Left ventricle myocardium superior (tissue), 1 donor: ENCODE data around the gene HOXD4. TPM values are rescaled to one million over a fixed set of nuclear protein-coding genes. Genes with fewer than 3 reads are reported as not detected.

Experiments used
- ATAC-seq: fragments of 200-7000 bp; cut with Tn5 transposase; one replicate; pipeline ENCODE4 v1.9.1; 2020; ENCODE audit warnings: mild to moderate bottlenecking, moderate library complexity
- DNase-seq: peaks from one replicate; pipeline ENCODE4 v3.0.0-alpha.2; 2020
- intact Hi-C: fragments of 100-400 bp; cut with micrococcal nuclease; formaldehyde crosslinking; loops from one replicate; pipeline ENCODE4 v1.11.0; 2022
- long read RNA-seq: library from polyadenylated mRNA; unstranded; transcript quantifications from one replicate; pipeline ENCODE4 v2.0.0, GENCODE V29; 2021
- total RNA-seq: library from RNA; stranded (reverse); fragmentation: NEBNext Ultra II Directional; extraction: Animal tissue kit (Norgen Biotek cat#: 25700); gene quantifications from one replicate; pipeline ENCODE4 v1.2.1, GENCODE V29; 2021
- donor health status: DM: no; HTN: yes; CAD: no; lungs with severe emphysema.

The HOXD4 gene
- total RNA-seq = 0.22 TPM
- long read RNA-seq = 0 reads

DNA sequence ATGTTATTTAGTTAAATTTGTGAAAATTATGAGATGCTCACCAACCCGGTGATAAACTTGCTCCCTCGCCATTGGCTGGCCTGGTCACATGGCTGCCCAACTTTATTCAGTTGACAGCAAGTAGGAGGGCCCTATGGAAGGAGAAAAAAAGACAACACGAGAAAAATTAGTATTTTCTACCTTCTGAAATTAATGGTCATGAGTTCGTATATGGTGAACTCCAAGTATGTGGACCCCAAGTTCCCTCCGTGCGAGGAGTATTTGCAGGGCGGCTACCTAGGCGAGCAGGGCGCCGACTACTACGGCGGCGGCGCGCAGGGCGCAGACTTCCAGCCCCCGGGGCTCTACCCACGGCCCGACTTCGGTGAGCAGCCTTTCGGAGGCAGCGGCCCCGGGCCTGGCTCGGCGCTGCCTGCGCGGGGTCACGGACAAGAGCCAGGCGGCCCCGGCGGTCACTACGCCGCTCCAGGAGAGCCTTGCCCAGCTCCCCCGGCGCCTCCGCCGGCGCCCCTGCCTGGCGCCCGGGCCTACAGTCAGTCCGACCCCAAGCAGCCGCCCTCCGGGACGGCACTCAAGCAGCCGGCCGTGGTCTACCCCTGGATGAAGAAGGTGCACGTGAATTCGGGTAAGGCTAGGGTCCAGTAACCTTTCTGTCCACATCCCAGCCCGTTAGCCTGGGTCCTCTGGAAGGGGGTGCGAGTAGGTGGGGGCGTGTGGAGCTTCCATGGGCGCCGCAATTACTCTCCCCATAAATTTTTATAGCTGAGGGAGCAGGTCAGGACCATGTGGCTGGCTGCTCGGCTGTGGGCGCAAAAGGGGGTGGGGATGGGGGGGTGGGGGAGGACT is at the start of gene HOXD4:
Gene HOXD4 (plus strand): TSS at position 109 of the 846 bp plus-strand sequence. CDS start 84 bp downstream, at position 193.
- no peak for DNase-seq
- no peak for ATAC-seq
- intact Hi-C loops = no loop called here

DNA sequence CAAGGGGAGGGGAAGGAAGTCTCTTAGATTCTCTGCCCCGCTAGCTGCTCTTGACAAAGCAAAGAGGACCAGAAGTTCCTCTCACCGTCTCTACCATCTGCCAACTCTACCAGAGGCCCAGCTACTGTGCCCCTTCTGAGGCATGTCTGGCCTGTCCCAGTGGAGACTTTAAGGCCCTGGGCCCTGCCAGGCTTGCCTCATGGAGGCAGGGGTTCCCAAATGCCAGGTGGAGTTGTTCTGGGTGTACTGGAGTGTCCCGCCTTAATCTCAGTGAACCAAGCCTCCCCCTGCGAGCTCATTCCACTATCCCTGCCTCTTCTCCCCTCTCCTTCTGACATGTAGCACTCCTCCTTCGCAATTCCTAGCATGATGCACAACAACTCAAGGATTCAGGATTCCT is 49.5 kb upstream of the HOXD4 start:
- no peak for ATAC-seq
- DNase-seq = no peak
- intact Hi-C loops = no loop called here

DNA sequence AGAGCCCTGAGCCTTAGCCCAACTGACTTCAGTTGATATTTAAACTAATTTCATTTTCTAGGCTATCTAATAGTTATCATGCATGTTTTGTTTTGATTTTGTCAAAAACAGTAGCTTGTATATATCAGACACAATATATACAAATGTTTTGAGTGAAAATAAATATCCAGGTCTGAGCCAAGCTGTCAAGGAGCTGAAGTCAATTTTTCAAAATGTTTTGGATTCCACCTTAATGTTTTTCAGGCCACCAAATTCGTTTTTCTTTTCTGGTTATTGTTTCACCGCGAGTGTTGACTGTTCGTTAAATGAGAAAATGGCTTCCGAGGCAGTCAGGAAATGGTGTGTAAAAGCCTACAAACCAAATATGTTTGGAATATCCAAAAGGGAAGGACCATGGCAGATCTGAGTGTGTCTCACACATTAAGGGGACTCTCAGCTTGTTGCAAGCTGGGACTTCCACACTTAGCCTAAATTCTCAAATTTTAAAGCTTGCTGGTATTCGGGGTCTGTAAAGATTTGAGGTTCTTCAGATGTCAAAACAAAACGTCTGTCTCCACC is 49.0 kb upstream of the HOXD4 start:
- DNase-seq (no peak), ATAC-seq (no peak)
- intact Hi-C loops = no loop called here

DNA sequence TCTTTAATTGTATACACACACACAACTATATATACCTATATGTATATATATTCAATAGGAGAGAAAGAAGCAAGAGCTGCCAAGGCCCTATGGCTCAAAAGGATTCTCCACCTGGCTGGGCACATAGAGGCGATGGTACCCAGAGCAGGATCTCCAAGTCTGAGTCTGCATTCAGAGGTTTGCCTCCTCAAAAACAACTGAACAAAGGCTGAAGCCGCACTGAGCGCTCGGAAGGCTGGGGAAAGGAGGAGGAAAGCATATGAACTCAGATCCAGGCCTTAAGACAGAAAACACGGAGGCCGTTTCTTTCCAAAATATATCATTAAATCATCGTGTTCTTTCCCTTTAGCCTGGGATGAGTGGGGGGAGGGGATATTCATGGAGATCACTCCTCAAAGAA is 48.2 kb upstream of the HOXD4 start:
- intact Hi-C loops = no loop called here
- no peak for ATAC-seq
- no peak for DNase-seq

DNA sequence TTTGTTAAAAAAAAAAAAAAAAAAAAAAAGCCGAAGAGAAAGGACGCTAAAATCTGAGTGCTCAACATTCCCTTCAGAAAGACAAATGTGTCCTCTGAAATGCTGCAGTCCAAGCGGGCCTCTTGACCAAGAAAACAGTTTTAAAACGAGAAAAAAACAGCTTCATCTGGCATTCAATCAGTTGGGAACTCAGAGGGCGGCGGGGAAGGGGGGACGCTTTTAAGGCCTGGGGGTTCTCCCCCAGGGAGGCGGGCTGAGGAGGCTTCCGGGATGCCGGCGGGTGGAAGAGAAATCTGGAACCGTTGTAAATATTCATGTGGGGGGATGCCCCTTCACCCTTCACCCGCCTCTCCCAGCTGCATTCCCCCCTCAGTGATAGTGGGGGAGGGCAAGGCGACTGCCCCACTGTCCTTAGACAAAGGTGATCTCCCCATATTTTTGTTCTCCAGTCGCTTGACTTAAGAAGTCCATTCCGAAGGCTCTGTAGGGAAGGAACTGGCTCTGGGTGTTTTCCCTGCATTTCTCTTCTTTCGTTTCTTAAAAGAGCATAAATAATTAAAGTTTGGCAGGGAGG is 47.5 kb upstream of the HOXD4 start:
- intact Hi-C loops = no loop called here
- no peak for DNase-seq
- no peak for ATAC-seq

DNA sequence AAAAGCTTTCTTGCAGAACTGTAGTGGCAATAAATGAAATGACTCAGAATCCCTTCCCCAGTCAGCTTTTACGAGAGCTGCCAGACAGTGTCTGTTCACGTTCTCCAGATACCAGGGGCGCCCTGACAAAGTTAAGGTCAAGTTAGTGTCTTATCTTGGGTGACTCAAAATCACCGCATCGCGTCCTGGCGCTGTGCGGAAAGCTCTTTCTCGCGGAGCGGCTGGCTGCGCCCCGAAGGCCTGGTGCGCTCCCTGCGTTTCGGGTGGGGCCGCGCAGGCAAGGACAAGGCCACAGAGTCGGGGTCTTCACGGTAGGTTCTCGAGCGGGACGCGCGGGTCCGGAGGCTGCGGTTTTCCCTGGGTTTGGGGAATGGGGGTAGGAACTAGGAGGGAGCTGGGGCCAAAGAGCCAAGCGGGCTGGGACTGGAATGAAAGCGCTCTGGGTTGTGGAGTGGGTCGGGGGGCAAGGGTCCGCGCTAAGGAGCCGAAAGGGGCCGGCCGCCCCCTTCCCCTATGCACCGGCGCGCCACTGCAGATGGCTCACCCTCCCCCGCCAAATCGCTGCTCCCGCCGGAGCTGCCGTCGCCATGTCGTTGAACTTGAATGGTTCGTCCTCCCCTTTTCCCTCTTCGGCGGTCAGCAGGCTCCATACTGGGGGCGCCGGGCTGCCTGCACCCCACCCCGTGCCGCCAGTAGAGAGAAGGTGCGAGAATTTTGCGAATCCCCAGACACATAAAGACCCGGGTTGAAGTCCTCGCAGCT is 46.9 kb upstream of the HOXD4 start:
- no peak for ATAC-seq
- intact Hi-C loops = no loop called here
- DNase-seq = no peak

DNA sequence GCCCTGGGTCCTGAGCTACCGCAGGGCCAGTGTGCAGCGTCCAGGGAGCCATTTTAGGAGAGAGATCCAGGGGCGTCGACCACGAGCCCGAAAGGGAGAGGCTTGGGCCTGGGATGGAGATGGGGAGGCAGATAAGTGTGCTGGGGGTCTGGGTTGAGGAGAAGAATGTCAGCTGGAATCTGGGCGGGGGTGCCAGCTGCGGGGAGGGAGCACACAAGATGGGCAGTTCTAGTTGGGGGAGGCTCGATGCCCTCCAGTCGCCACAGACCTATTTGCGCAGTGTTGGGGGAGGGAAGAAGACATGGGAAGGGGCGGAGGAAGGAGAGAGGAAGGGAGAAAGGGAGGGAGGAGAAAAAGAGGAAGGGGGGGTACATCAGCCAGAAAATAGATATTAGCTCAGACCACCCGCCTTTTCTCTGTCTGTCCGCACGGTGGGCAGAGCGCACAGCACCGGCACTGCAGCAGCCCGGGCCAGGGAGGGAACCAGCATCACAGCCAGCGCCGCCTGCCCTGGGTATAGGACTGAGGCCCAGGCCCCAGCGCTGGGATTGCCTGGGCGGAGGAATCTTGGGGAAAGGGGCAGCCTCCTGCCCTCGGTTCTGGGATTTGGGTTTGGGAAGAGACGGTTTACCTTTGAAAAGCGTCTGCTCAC is 46.1 kb upstream of the HOXD4 start:
- no peak for ATAC-seq
- DNase-seq = no peak
- intact Hi-C loops = no loop called here

DNA sequence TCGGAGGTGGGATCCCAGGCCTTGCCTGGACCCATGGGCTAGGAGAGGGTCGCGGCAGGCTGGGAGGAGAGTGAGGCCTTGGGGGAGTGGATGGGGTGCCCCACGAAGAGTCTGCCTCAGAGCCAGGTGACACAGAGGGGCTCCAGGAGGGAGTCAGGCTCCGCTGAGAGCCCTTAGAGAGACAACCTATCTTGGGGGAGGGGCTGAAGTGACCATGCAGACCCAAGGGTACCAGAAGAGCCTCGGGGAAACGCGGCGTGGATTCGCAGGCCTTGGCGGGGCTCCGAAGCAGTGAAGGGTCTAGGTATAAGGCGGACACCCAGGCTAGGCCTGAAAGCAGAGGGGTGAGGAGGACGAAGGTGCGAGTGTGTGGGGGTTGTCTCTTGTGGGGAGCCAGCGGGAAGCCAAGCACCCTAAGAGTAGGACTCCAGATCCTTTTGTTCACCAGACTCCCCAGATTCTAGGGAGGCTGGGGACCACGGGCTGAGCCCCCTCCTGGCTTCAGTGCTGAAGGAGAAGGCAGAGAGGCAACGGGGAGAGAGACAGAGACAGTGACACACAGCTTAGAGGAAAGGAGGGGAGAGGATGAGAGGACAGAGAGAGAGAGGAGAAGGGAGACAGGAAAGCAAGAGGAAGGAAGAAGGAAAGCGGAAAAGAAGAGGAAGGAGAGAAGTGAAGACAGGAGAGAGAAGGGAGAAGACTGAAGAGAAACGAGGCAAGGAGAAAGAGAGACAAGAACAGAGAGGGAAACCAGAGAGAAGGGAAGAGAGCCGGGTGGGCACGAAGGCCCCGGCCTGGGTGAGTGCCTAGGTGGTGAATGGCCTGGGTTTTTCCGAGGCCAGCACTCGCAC is 45.4 kb upstream of the HOXD4 start:
- DNase-seq (no peak), ATAC-seq (no peak)
- intact Hi-C loops = no loop called here

DNA sequence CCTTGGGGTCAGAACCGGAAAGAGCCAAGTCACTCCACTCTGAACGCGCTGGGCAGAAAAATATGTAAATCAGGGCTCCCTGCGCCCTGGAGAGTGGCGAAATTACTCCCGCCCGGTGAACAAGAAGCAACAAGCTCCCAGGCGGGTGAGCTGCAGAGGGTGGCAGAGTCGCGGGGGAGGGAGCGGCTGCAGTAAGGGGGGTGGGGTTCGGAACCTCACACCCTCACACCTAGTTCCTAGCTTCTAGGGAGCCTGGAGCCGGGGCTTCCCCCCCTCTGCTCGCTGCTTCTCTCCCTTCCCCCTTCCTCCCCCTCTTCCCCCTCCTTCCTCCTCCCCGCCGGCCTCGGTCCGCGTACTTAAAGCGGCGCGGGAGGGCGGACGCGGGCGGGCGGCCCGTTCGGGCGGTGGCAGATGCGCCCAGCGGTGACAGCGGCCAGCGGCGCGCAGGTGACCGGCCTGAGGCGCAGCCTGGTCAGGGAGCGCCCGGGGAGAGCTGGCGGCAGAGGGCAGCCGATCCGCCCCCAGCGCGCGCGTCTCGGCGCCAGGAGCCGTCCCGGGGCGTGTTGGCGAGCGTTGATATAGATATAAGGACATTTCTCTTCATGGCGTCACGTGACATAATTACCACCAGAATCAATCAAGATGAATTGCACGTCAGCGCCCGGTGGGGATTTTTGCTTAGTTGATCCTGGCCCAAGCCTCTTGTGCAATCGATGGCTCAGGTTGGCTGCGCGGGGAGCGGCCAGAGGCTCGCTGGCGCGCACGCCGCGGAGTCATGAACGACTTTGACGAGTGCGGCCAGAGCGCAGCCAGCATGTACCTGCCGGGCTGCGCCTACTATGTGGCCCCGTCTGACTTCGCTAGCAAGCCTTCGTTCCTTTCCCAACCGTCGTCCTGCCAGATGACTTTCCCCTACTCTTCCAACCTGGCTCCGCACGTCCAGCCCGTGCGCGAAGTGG is 44.5 kb upstream of the HOXD4 start, which contains the start of gene HOXD11:
Gene HOXD11 (plus strand): TSS at position 700 of the 959 bp plus-strand sequence. CDS start 76 bp downstream, at position 776.
- ATAC-seq (no peak), DNase-seq (no peak)
- intact Hi-C loops = no loop called here

DNA sequence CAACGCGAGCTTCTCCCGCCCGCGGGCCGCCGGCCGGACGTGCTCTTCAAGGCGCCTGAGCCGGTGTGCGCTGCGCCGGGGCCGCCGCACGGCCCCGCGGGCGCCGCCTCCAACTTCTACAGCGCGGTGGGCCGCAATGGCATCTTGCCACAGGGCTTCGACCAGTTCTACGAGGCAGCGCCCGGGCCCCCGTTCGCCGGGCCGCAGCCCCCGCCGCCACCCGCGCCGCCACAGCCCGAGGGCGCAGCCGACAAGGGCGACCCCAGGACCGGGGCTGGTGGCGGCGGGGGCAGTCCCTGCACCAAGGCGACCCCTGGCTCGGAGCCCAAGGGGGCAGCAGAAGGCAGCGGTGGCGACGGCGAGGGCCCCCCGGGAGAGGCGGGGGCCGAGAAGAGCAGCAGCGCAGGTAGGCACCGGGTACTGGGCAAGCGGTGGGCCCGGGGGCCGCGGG is 43.6 kb upstream of the HOXD4 start:
- no peak for ATAC-seq
- intact Hi-C loops = no loop called here
- DNase-seq = no peak

DNA sequence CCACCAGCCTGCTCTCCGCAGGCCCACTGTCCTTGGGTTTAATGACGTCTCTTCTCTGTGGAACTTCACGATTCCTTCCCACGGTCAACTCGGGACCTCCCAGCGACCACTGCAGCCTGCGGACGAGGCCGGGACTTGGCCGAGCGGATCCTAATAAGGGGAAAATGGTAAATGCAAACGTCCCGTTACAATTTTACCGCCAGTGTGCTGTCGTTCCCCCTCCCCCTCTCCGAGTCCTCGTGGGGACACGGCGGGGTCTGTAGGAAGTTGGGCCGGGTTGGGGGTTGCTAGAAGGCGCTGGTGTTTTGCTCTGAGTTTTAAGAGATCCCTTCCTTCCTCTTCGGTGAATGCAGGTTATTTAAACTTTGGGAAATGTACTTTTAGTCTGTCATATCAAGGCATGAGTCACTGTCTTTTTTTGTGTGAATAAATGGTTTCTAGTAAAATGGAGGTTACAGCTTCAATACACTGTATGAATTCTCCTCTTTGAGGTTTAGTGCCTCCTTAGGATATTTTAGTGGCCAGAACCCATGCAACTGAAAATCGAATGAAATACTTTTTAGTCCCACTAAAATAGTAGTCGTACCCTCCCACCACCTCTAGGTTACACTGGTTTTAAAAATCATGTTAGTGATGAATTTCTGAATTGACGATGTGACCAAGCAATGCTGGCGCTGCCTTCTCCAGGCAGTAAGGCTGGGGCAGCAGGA is 42.0 kb upstream of the HOXD4 start:
- DNase-seq = no peak
- intact Hi-C loops = no loop called here
- ATAC-seq = no peak

DNA sequence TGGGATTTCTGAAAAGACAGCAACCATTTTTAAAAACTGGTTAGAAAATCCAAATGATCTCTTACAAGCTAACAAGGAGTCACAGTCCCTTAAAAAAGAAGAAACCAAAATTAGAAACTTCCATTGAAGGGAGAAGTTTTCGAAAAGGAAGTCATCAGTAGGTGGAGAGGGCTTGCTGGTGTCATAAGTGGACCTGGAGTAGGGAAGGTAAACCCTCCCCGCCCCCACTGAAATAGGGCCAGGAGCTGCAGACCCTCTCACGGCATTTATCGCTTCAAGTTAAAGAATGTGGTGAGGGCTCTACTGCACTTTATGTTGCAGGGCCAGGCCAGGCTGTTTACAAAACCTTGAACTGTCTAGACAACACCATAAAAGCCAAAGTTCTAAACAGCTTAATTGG is 41.4 kb upstream of the HOXD4 start:
- intact Hi-C loops = no loop called here
- DNase-seq = no peak
- no peak for ATAC-seq

DNA sequence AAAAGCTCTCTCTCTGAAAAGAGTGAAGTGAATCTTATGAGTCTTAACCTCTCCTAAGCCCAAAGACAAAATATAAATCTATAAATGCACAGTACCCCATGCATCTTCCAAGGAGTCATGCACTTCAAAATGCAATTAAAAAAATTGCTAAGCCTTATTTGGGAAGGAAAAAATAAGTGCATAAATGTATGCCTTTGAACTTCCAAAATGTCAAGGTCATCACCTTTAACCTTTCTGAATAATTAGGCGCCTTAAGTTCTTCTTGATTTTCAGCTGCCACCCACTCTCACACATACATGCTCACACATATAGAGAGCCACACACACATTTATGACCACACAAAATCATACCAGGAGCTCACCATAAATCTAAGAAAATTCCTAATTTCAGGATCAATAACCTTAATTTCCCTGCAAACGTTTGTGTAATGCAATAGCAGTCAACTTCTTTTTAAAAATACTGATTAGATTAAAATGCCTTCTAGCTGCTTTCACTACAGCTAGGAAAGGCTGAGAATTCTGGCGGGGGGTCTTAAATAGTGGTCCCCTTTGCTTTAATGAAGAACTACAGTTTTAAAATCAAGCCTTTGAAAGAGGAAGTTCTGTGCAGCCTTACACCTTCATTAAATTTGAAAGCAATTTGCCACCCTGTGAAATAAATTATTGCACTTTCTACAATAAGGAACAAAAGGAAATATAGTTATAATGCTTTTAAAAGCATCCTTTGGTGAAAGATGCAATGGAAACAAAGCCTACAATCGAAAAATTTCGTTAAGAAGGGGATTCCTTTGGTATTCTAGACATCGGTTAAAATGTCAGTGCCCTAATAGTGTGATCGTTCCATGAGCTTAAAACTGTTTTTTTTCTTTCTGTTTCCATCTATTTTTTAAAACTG is 40.7 kb upstream of the HOXD4 start:
- ATAC-seq = no peak

DNA sequence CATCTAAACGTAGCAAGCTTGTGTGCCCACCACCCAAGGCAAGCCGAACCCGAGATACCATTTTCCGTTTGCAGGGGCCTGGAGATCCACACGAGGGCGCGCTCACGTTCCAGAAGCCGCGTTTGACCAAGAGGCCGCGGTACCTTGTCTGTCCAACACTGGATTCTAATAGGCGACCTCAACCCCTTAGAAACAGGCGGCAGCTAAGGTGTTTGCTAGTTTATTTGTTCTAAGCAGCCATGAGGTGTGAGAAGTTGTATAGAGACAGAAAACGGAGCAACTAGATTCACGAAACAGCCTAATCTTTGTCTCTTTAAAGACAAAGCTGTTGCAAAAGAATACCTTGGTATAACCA is 40.1 kb upstream of the HOXD4 start:
- intact Hi-C loops = no loop called here
- DNase-seq = no peak
- ATAC-seq = no peak

More for the DNA sequence above, 40.7 kb upstream of the HOXD4 start:
- intact Hi-C loops = no loop called here
- no peak for DNase-seq

DNA sequence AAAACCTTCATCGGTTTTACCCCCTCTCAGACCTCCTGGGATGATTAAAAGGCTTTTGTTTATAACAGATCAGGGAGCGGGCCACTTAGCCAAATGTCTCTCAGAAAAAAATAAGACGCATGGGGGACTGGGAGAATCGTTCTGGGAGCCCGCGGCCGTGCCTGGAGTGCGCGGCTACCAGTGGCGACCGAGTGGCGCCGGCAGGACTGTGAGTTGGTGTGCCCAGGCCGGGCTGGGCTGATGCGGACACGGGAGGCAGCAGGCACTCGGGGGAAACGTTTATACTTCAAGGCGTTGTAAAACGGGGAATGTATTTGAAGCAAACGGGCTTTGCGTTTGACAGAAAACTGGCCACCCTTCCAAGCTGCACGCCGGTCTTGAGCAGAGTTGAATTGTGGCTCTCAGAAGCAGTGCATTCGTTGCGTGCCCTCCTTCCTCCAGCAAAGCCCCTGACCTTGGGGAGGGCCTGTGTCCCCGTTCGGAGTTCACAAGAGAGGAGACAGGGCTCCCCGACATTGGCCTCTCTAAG is 39.4 kb upstream of the HOXD4 start:
- intact Hi-C loops = no loop called here
- no peak for ATAC-seq

More for the DNA sequence above, 39.4 kb upstream of the HOXD4 start:
- DNase-seq = no peak
